Peyer's patch (tissue), 4 donors: ENCODE measurements around the gene PLD1.
A peak's percentile ranks its signal among the peaks of the same experiment; 100 is the strongest.

ENCODE experiments used
- CTCF ChIP-seq, 6 experiments: fragments of 450-650 bp in 4 of 6; fragments of 200-600 bp in 2 of 6; sonication (generic) in 1 of 6; IDR thresholded peaks; one replicate each; pipeline ENCODE4 v1.5.1; 2017 to 2019; ENCODE audit warnings: antibody characterized with exemption in 6 of 6, mild to moderate bottlenecking in 3 of 6, moderate library complexity in 1 of 6
- POLR2A ChIP-seq, 2 donors: fragments of 450-650 bp; IDR thresholded peaks; one replicate each; pipeline ENCODE4 v1.5.1; 2017; ENCODE audit warnings: antibody characterized with exemption in 2 of 2, mild to moderate bottlenecking in 2 of 2, moderate library complexity in 2 of 2

DNA sequence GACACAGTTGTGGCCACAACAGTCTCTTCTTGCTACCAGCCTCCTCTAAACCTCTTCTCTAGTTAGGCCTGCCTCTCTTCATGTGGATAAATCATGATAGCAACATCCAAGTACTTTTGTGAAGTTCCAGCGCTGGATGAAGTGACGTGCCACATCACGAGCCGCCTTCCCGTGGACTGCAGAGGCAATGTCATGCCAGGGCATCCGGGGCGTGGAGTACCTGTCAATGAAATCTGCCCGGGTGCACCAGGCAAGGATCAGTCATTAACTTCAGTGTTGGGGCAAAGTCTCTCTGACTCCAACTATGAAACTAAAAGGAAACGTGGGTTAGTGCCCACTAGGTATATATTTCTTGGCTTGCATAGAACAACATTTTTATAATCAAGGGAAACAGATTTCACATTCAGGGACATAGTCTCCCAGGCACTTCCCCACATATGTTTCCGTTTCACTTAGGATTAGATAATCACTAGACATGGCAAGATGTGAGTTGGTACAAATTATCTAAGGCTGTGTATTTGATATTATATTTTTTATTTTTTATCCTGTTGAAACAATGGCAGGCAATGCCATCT is 133.6 kb downstream of the PLD1 start:
- TF ChIP-seq CTCF (IDR thresholded peaks at IDR 0.05) (peak in 1 of 6 experiments; percentile 10), POLR2A (IDR thresholded peaks at IDR 0.05) (peak in 1 of 2 donors; percentile 53)
